Nephron (organoid): ENCODE results near the gene KRTAP12-1.
"Not testable (repeated sequence)": the region's sequence is repeated elsewhere in the genome, so short reads cannot be mapped to it uniquely, and the experiment has no call there.

Experiments
- H3K27ac Mint-ChIP-seq, 3 experiments: 2 replicates each; pipeline ENCODE4 v1.8.0; 2020; ENCODE audit warnings: mixed read lengths in 3 of 3, mild to moderate bottlenecking in 2 of 3, moderate library complexity in 1 of 3
- H3K27me3 Mint-ChIP-seq: 2 replicates; pipeline ENCODE4 v1.8.0; 2021; ENCODE audit warnings: low read depth, mild to moderate bottlenecking, moderate library complexity, mixed read lengths
- H3K36me3 Mint-ChIP-seq: 2 replicates; pipeline ENCODE4 v1.8.0; 2020; ENCODE audit warnings: low read depth, mixed read lengths
- H3K4me1 Mint-ChIP-seq: 2 replicates; pipeline ENCODE4 v1.8.0; 2020; ENCODE audit warnings: mixed read lengths
- H3K4me3 Mint-ChIP-seq, 3 experiments: 2 replicates each; pipeline ENCODE4 v1.8.0; 2020; ENCODE audit warnings: mild to moderate bottlenecking in 3 of 3, mixed read lengths in 3 of 3, moderate library complexity in 2 of 3
- H3K9me3 Mint-ChIP-seq: 2 replicates; pipeline ENCODE4 v1.8.0; 2020; ENCODE audit warnings: mixed read lengths
- CTCF ChIP-seq, 3 experiments: fragments of 200-600 bp; sonication (generic); IDR thresholded peaks; one replicate each; pipeline ENCODE4 v1.5.0; 2021; ENCODE audit warnings: antibody characterized with exemption in 3 of 3; ENCODE audit not compliant: unreplicated experiment in 3 of 3

The KRTAP12-1 gene

GRCh38 chr21:44666401-44667320 is 15.3 kb downstream of the KRTAP12-1 start, which contains the start of gene KRTAP12-2:
KRTAP12-2 (minus strand) TSS chr21:44666927; CDS start chr21:44666886, 41 bp downstream.
- Mint-ChIP-seq H3K9me3 (peaks cover 47% of the 10 kb centered on the region), H3K27ac (no peak within 1 kb of the TSS), H3K4me1 (no peaks in the 10 kb centered on the region), H3K27me3 (peaks cover 12% of the 10 kb centered on the region), H3K36me3 (peaks cover 5% of the 10 kb centered on the region), H3K4me3 (no peak within 1 kb of the TSS)
- no peak for TF ChIP-seq CTCF (IDR thresholded peaks at IDR 0.05; ENCODE audit: unreplicated experiment in 3 of 3)

- H3K4me1 Mint-ChIP-seq: no peaks in the 10 kb centered on the region
- H3K27ac Mint-ChIP-seq: no peak overlapping the region
- H3K9me3 Mint-ChIP-seq: peaks cover 33% of the 10 kb centered on the region
- no peak for TF ChIP-seq CTCF (IDR thresholded peaks at IDR 0.05; ENCODE audit: unreplicated experiment in 3 of 3)
- peaks cover 12% of the 10 kb centered on the region for H3K27me3 Mint-ChIP-seq
- no peak overlapping the region for H3K4me3 Mint-ChIP-seq
- peaks cover 5% of the 10 kb centered on the region for H3K36me3 Mint-ChIP-seq
Observed at GRCh38 chr21:44664691-44665090, 17.3 kb downstream of the KRTAP12-1 start.

GRCh38 chr21:44661567-44661966 is 20.4 kb downstream of the KRTAP12-1 start:
- H3K4me3 Mint-ChIP-seq, H3K27ac Mint-ChIP-seq, H3K4me1 Mint-ChIP-seq, H3K36me3 Mint-ChIP-seq: not testable (repeated sequence)
- Mint-ChIP-seq H3K9me3 (peaks cover 33% of the 10 kb centered on the region), H3K27me3 (peaks cover 12% of the 10 kb centered on the region)

- H3K36me3 Mint-ChIP-seq: no peaks in the 10 kb centered on the region
- TF ChIP-seq CTCF (IDR thresholded peaks at IDR 0.05; ENCODE audit: unreplicated experiment in 3 of 3): no peak
- no peak overlapping the region for H3K4me3 Mint-ChIP-seq
- no peak overlapping the region for H3K27ac Mint-ChIP-seq
- peaks cover 4% of the 10 kb centered on the region for H3K27me3 Mint-ChIP-seq
- no peaks in the 10 kb centered on the region for H3K4me1 Mint-ChIP-seq
- peaks cover 38% of the 10 kb centered on the region for H3K9me3 Mint-ChIP-seq
Observed at GRCh38 chr21:44658913-44659595, 22.9 kb downstream of the KRTAP12-1 start.

- Mint-ChIP-seq H3K9me3 (peaks cover 42% of the 10 kb centered on the region), H3K4me1 (no peaks in the 10 kb centered on the region), H3K36me3 (no peaks in the 10 kb centered on the region), H3K27me3 (peaks cover 4% of the 10 kb centered on the region), H3K27ac (no peak overlapping the region), H3K4me3 (no peak overlapping the region)
- TF ChIP-seq CTCF (IDR thresholded peaks at IDR 0.05; ENCODE audit: unreplicated experiment in 3 of 3): no peak
Observed at GRCh38 chr21:44658541-44658910, 23.4 kb downstream of the KRTAP12-1 start.

- no peaks in the 10 kb centered on the region for H3K36me3 Mint-ChIP-seq
- no peak for TF ChIP-seq CTCF (IDR thresholded peaks at IDR 0.05; ENCODE audit: unreplicated experiment in 3 of 3)
- H3K9me3 Mint-ChIP-seq: peaks cover 43% of the 10 kb centered on the region
- H3K27me3 Mint-ChIP-seq: peaks cover 6% of the 10 kb centered on the region
- H3K27ac Mint-ChIP-seq: no peak within 1 kb of the TSS
- H3K4me3 Mint-ChIP-seq: no peak within 1 kb of the TSS
- no peaks in the 10 kb centered on the region for H3K4me1 Mint-ChIP-seq
Observed at GRCh38 chr21:44657635-44658540, 24.1 kb downstream of the KRTAP12-1 start, which contains the start of gene KRTAP12-3. KRTAP12-3 (plus strand) TSS chr21:44657932; CDS start chr21:44657980, 48 bp downstream.
